ENCODE results near the gene GALNT4.

The GALNT4 gene

GRCh38 chr12:89523843-89524540, 604 bp downstream of the GALNT4 start:
- no peak for DNase-seq (ENCODE audit: low read depth)
- no peak for TF ChIP-seq CTCF (conservative IDR thresholded peaks at IDR 0.05; ENCODE audit: control insufficient read depth, insufficient read depth, low read depth, low read length)
- peak overlapping the region; percentile 93 for H3K4me3 ChIP-seq (ENCODE audit: control insufficient read depth, low read depth, low read length)

- no peak for DNase-seq (ENCODE audit: low read depth)
- TF ChIP-seq CTCF (conservative IDR thresholded peaks at IDR 0.05; ENCODE audit: control insufficient read depth, insufficient read depth, low read depth, low read length), result no peak
- H3K4me3 ChIP-seq (ENCODE audit: control insufficient read depth, low read depth, low read length), result no peak overlapping the region
Measured at GRCh38 chr12:89523393-89523792, 1.2 kb downstream of the GALNT4 start.

GRCh38 chr12:89521364-89522223, 3.0 kb downstream of the GALNT4 start:
- no peak for DNase-seq (ENCODE audit: low read depth)
- H3K4me3 ChIP-seq (ENCODE audit: control insufficient read depth, low read depth, low read length), result no peak overlapping the region
- no peak for TF ChIP-seq CTCF (conservative IDR thresholded peaks at IDR 0.05; ENCODE audit: control insufficient read depth, insufficient read depth, low read depth, low read length)

- TF ChIP-seq CTCF (conservative IDR thresholded peaks at IDR 0.05; ENCODE audit: control insufficient read depth, insufficient read depth, low read depth, low read length), result no peak
- no peak overlapping the region for H3K4me3 ChIP-seq (ENCODE audit: control insufficient read depth, low read depth, low read length)
- no peak for DNase-seq (ENCODE audit: low read depth)
Measured at GRCh38 chr12:89517720-89518119, 6.9 kb downstream of the GALNT4 start.

GRCh38 chr12:89516633-89517032, 8.0 kb downstream of the GALNT4 start:
- DNase-seq (ENCODE audit: low read depth), result no peak
- no peak for TF ChIP-seq CTCF (conservative IDR thresholded peaks at IDR 0.05; ENCODE audit: control insufficient read depth, insufficient read depth, low read depth, low read length)
- no peak overlapping the region for H3K4me3 ChIP-seq (ENCODE audit: control insufficient read depth, low read depth, low read length)

- DNase-seq (ENCODE audit: low read depth), result no peak
- no peak overlapping the region for H3K4me3 ChIP-seq (ENCODE audit: control insufficient read depth, low read depth, low read length)
- TF ChIP-seq CTCF (conservative IDR thresholded peaks at IDR 0.05; ENCODE audit: control insufficient read depth, insufficient read depth, low read depth, low read length), result no peak
Measured at GRCh38 chr12:89514751-89515150, 9.8 kb downstream of the GALNT4 start.

Measured in fibroblast of mammary gland (primary cell).